A673 (cell line): ENCODE measurements around the gene MXRA7. TPM values are rescaled to one million over a fixed set of nuclear protein-coding genes. Genes with fewer than 3 reads are reported as not detected.
A peak's percentile ranks its signal among the peaks of the same experiment; 100 is the strongest.

ENCODE experiments used
- BruUV-seq: library from RNA; stranded (reverse); fragments of 400-500 nt; replicated peaks from 2 replicates; lab custom pipeline; 2021; lab: Mats Ljungman, UMichigan
- CTCF ChIA-PET: fragments of 300-600 bp; sonication (Branson Sonifier 250); formaldehyde crosslinking; loops from one replicate; lab custom pipeline; 2022; ENCODE audit warnings: antibody characterized with exemption; lab: Charles Lee
- POLR2A ChIA-PET: fragments of 300-600 bp; sonication (Branson Sonifier 250); formaldehyde crosslinking; loops from one replicate; lab custom pipeline; 2022; ENCODE audit warnings: antibody characterized with exemption; ENCODE audit not compliant: low non-redundant PET; lab: Charles Lee
- DNase-seq: peaks from one replicate; pipeline ENCODE4 v3.0.0-alpha.2; 2015; ENCODE audit warnings: low spot score
- H3K27ac ChIP-seq: fragments of 200-600 bp; sonication (generic); 2 replicates; pipeline ENCODE4 v1.5.1; 2016; ENCODE audit warnings: mixed run types, low read depth, mild to moderate bottlenecking, mixed read lengths, antibody characterized with exemption, low read length; ENCODE audit not compliant: poor library complexity, severe bottlenecking
- H3K27me3 ChIP-seq: fragments of 200-600 bp; sonication (generic); replicated peaks from 2 replicates; pipeline ENCODE4 v1.6.1; 2017; ENCODE audit warnings: mixed run types, low read depth, mild to moderate bottlenecking, mixed read lengths, antibody characterized with exemption, low read length; ENCODE audit not compliant: insufficient read depth, poor library complexity
- H3K36me3 ChIP-seq: fragments of 200-600 bp; sonication (generic); 2 replicates; pipeline ENCODE4 v1.6.1; 2016; ENCODE audit warnings: mixed run types, mild to moderate bottlenecking, mixed read lengths, antibody characterized with exemption, low read length; ENCODE audit not compliant: insufficient read depth, poor library complexity, severe bottlenecking
- H3K4me1 ChIP-seq: fragments of 200-600 bp; sonication (generic); 2 replicates; pipeline ENCODE4 v1.6.1; 2017; ENCODE audit warnings: mixed run types, mild to moderate bottlenecking, mixed read lengths, antibody characterized with exemption, low read length; ENCODE audit not compliant: insufficient read depth, poor library complexity, severe bottlenecking
- H3K4me3 ChIP-seq: fragments of 200-600 bp; sonication (generic); 2 replicates; pipeline ENCODE4 v1.5.1; 2016; ENCODE audit warnings: low read depth, mixed run types, mild to moderate bottlenecking, mixed read lengths, low read length; ENCODE audit not compliant: poor library complexity, severe bottlenecking
- H3K9me3 ChIP-seq: fragments of 200-600 bp; sonication (generic); 2 replicates; pipeline ENCODE4 v1.6.1; 2016; ENCODE audit warnings: mixed run types, low read depth, mild to moderate bottlenecking, mixed read lengths, antibody characterized with exemption, low read length; ENCODE audit not compliant: poor library complexity, severe bottlenecking
- CTCF ChIP-seq: fragments of 300-800, 200-600 bp; sonication (generic); conservative IDR thresholded peaks from 2 replicates; pipeline ENCODE4 v1.5.1; 2017; ENCODE audit warnings: low read depth, mild to moderate bottlenecking, antibody characterized with exemption, low read length, moderate library complexity, mixed read lengths
- EZH2 ChIP-seq: fragments of 200-600 bp; sonication (generic); IDR thresholded peaks from 2 replicates; pipeline ENCODE4 v1.6.1; 2017; ENCODE audit warnings: borderline replicate concordance, low read depth, mild to moderate bottlenecking, mixed read lengths, antibody characterized with exemption, low read length; ENCODE audit not compliant: poor library complexity, severe bottlenecking
- intact Hi-C: fragments of 100-400 bp; cut with micrococcal nuclease; formaldehyde crosslinking; loops from one replicate; pipeline ENCODE4 v1.10.0; 2022; ENCODE audit not compliant: unreplicated experiment
- total RNA-seq: library from RNA; stranded (reverse); gene quantifications from 2 replicates; pipeline ENCODE4 v1.2.3, GENCODE V29; 2021

MXRA7 gene
- total RNA-seq, 1 experiment from 2014 or later = 61.5 TPM

GRCh38 chr17:76738468-76738850 lies 27.7 kb upstream of the MXRA7 start:
- peaks cover 29% of the 10 kb centered on the region for H3K36me3 ChIP-seq
- peak overlapping the region; percentile 100 for H3K27ac ChIP-seq
- ChIA-PET CTCF (no interaction called here), POLR2A (no interaction called here)
- TSS peak; percentile 59 for BruUV-seq
- H3K27me3 ChIP-seq = no peaks in the 10 kb centered on the region
- peaks cover 15% of the 10 kb centered on the region for H3K4me1 ChIP-seq
- no peaks in the 10 kb centered on the region for H3K9me3 ChIP-seq
- no peak for DNase-seq
- no peak for TF ChIP-seq CTCF
- no peak for TF ChIP-seq EZH2
- peak overlapping the region; percentile 77 for H3K4me3 ChIP-seq
- intact Hi-C loops = loop anchor here (2.0 kb wide), 1 partner anchor 52 kb away; no protein-coding TSS in a partner anchor

GRCh38 chr17:76737676-76738467 lies 27.1 kb upstream of the MXRA7 start, which contains the start of gene MFSD11:
Gene MFSD11, plus strand, starts transcription at chr17:76738119. Its CDS starts 234 bp downstream, at chr17:76738353.
- intact Hi-C loops = loop anchor here (2.0 kb wide), 1 partner anchor 53 kb away; no protein-coding TSS in a partner anchor
- Histone ChIP-seq H3K9me3 (no peaks in the 10 kb centered on the region), H3K4me3 (peak within 1 kb of the TSS; percentile 77), H3K27ac (peak within 1 kb of the TSS; percentile 100), H3K4me1 (peaks cover 20% of the 10 kb centered on the region), H3K27me3 (no peaks in the 10 kb centered on the region), H3K36me3 (peaks cover 35% of the 10 kb centered on the region)
- peak; percentile 94 for DNase-seq
- ChIA-PET POLR2A (interaction anchor here (0.7 kb wide), 1 partner anchor 1379 kb away, joined by 3 read pairs; no protein-coding TSS in a partner anchor), CTCF (no interaction called here)
- BruUV-seq = no TSS peak
- TF ChIP-seq CTCF (no peak), EZH2 (no peak)

DNA sequence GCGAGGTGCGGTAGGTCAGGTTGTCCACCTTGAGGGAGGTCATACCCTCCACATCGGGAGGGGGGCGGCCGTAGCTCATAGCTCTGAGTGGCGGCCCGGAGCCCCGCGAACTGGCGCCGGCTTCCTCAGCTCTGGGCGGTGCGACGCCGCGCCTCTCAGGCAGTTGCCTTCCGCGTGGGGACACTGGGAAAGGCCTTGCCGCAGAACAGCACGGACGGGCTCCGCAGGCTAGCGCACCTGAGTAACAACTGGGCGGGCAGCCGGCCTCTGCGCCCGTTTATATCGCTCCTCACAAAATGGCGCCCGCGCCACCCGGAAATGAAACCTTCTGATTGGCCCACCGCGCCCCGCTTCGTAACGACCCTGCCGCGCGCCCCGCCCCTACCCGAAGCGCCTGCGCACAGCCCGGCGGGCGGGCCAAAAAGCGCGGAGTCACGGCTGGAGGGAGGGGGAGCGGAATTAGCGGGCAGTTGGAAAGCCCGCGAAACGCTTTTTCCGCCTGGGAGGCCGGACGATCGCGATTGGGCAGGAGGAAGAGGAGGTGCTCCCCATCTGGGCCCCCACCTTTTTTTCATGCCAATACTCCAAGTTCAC lies 26.4 kb upstream of the MXRA7 start, which contains the start of gene SRSF2:
SRSF2 (minus strand) TSS at position 250 of the 594 bp plus-strand sequence; CDS start at position 79, 171 bp downstream.
- intact Hi-C loops = no loop called here
- CTCF ChIA-PET = no interaction called here
- Histone ChIP-seq H3K27me3 (no peaks in the 10 kb centered on the region), H3K4me3 (peak within 1 kb of the TSS; percentile 77), H3K36me3 (peaks cover 42% of the 10 kb centered on the region), H3K4me1 (peaks cover 23% of the 10 kb centered on the region), H3K9me3 (no peaks in the 10 kb centered on the region), H3K27ac (peak within 1 kb of the TSS; percentile 100)
- POLR2A ChIA-PET = interaction anchor here (0.7 kb wide), 2 partner anchors 9 to 1378 kb away, joined by 3 read pairs; no protein-coding TSS in a partner anchor
- TF ChIP-seq EZH2 (no peak), CTCF (no peak)
- no TSS peak for BruUV-seq
- DNase-seq = peak; percentile 100
